Activated CD4-positive, alpha-beta T cell treated with anti-CD3 and anti-CD28 coated beads, Interleukin-2, amount 50 U/mL, for 48 hours (primary cell): ENCODE measurements around the gene ZNF365.
"Not testable (repeated sequence)": the region's sequence is repeated elsewhere in the genome, so short reads cannot be mapped to it uniquely, and the experiment has no call there.

Experiments used
- DNase-seq, 2 experiments: peaks; one replicate each; pipeline ENCODE4 v3.0.0-alpha.2; 2020

The ZNF365 gene

GRCh38 chr10:62377966-62378365, 3.8 kb downstream of the ZNF365 start:
- no peak for DNase-seq

- not testable (repeated sequence) for DNase-seq
Observed at GRCh38 chr10:62378877-62379276, 4.7 kb downstream of the ZNF365 start.

- DNase-seq, result no peak
Observed at GRCh38 chr10:62379394-62379793, 5.2 kb downstream of the ZNF365 start.

GRCh38 chr10:62380016-62380415, 5.8 kb downstream of the ZNF365 start:
- DNase-seq, result no peak

GRCh38 chr10:62381385-62382102, 7.4 kb downstream of the ZNF365 start:
- no peak for DNase-seq

GRCh38 chr10:62382831-62383230, 8.7 kb downstream of the ZNF365 start:
- DNase-seq, result no peak

- DNase-seq, result peak; percentile 26 to 53
Observed at GRCh38 chr10:62384057-62384446, 9.9 kb downstream of the ZNF365 start.

GRCh38 chr10:62384447-62385081, 10.4 kb downstream of the ZNF365 start:
- DNase-seq, result no peak

GRCh38 chr10:62386356-62387320, 12.5 kb downstream of the ZNF365 start:
- no peak for DNase-seq

GRCh38 chr10:62388328-62388727, 14.2 kb downstream of the ZNF365 start:
- no peak for DNase-seq

- no peak for DNase-seq
Observed at GRCh38 chr10:62390497-62391176, 16.5 kb downstream of the ZNF365 start.

GRCh38 chr10:62393237-62393636, 19.1 kb downstream of the ZNF365 start:
- DNase-seq, result no peak

- no peak for DNase-seq
Observed at GRCh38 chr10:62394556-62395018, 20.4 kb downstream of the ZNF365 start.

- DNase-seq, result no peak
Observed at GRCh38 chr10:62395892-62396291, 21.7 kb downstream of the ZNF365 start.

- DNase-seq, result no peak
Observed at GRCh38 chr10:62396864-62397263, 22.7 kb downstream of the ZNF365 start.

- no peak for DNase-seq
Observed at GRCh38 chr10:62399211-62399610, 25.0 kb downstream of the ZNF365 start.

- no peak for DNase-seq
Observed at GRCh38 chr10:62402508-62402907, 28.3 kb downstream of the ZNF365 start.

- DNase-seq, result not testable (repeated sequence)
Observed at GRCh38 chr10:62410528-62410927, 36.4 kb downstream of the ZNF365 start.

- not testable (repeated sequence) for DNase-seq
Observed at GRCh38 chr10:62410934-62411333, 36.8 kb downstream of the ZNF365 start.

GRCh38 chr10:62413048-62413447, 38.9 kb downstream of the ZNF365 start:
- DNase-seq, result no peak

- DNase-seq, result no peak
Observed at GRCh38 chr10:62413652-62414051, 39.5 kb downstream of the ZNF365 start.

GRCh38 chr10:62414359-62414758, 40.2 kb downstream of the ZNF365 start:
- no peak for DNase-seq
